Effector memory CD8-positive, alpha-beta T cell (primary cell): ENCODE results near the gene OR13F1.
"Not testable (repeated sequence)": the region's sequence is repeated elsewhere in the genome, so short reads cannot be mapped to it uniquely, and the experiment has no call there.

ENCODE experiments used
- ATAC-seq: fragments of 150-1000 bp; cut with Tn5 transposase; replicated peaks from 2 replicates; pipeline ENCODE4 v1.10.0; 2021; ENCODE audit warnings: mild to moderate bottlenecking, moderate library complexity
- DNase-seq, 3 experiments: peaks; one replicate each; pipeline ENCODE4 v3.0.0; 2021
- H3K27ac Mint-ChIP-seq, 2 donors: one replicate each; pipeline ENCODE4 v1.8.0; 2022; ENCODE audit warnings: mild to moderate bottlenecking in 2 of 2, mixed read lengths in 2 of 2, moderate library complexity in 2 of 2
- H3K27me3 Mint-ChIP-seq, 2 donors: one replicate each; pipeline ENCODE4 v1.8.0; 2022; ENCODE audit warnings: mixed read lengths in 2 of 2
- H3K36me3 Mint-ChIP-seq: one replicate; pipeline ENCODE4 v1.8.0; 2022; ENCODE audit warnings: mild to moderate bottlenecking, moderate library complexity, mixed read lengths; ENCODE audit not compliant: insufficient read depth
- H3K4me1 Mint-ChIP-seq, 2 donors: one replicate each; pipeline ENCODE4 v1.8.0; 2022; ENCODE audit warnings: low read depth in 2 of 2, mixed read lengths in 2 of 2
- H3K4me3 Mint-ChIP-seq, 2 donors: one replicate each; pipeline ENCODE4 v1.8.0; 2022; ENCODE audit warnings: mild to moderate bottlenecking in 2 of 2, mixed read lengths in 2 of 2, moderate library complexity in 2 of 2
- H3K9me3 Mint-ChIP-seq, 2 donors: one replicate each; pipeline ENCODE4 v1.8.0; 2022; ENCODE audit warnings: mixed read lengths in 2 of 2
- total RNA-seq, 9 experiments: gene quantifications; one replicate each; lab custom pipeline; 2026; lab: John Stamatoyannopoulos, UW

OR13F1 gene
- total RNA-seq: 0 reads per million in 9 experiments

GRCh38 chr9:104503963-104504362 lies at the start of gene OR13F1:
Gene OR13F1 (plus strand): TSS chr9:104504263. CDS start chr9:104504263, 0 bp downstream.
- Mint-ChIP-seq H3K27me3 (no peaks in the 10 kb centered on the region), H3K4me1 (no peaks in the 10 kb centered on the region), H3K36me3 (no peaks in the 10 kb centered on the region), H3K4me3 (no peak within 1 kb of the TSS), H3K9me3 (peaks cover 0 to 8% of the 10 kb centered on the region in 2 donors), H3K27ac (no peak within 1 kb of the TSS)
- DNase-seq: no peak
- no peak for ATAC-seq

GRCh38 chr9:104456831-104457230 lies 47.2 kb upstream of the OR13F1 start:
- Mint-ChIP-seq H3K36me3 (no peaks in the 10 kb centered on the region), H3K9me3 (peaks cover 7 to 8% of the 10 kb centered on the region in 2 donors), H3K4me1 (no peaks in the 10 kb centered on the region), H3K4me3 (no peak overlapping the region), H3K27me3 (no peaks in the 10 kb centered on the region), H3K27ac (no peak overlapping the region)
- DNase-seq (no peak), ATAC-seq (no peak)

GRCh38 chr9:104463864-104464263 lies 40.2 kb upstream of the OR13F1 start:
- DNase-seq: no peak
- no peaks in the 10 kb centered on the region for H3K36me3 Mint-ChIP-seq
- ATAC-seq: no peak
- H3K27me3 Mint-ChIP-seq: no peaks in the 10 kb centered on the region
- peaks cover 11 to 20% of the 10 kb centered on the region in 2 donors for H3K9me3 Mint-ChIP-seq
- H3K27ac Mint-ChIP-seq: no peak overlapping the region
- no peaks in the 10 kb centered on the region for H3K4me1 Mint-ChIP-seq
- no peak overlapping the region for H3K4me3 Mint-ChIP-seq

GRCh38 chr9:104468261-104468660 lies 35.8 kb upstream of the OR13F1 start:
- H3K36me3 Mint-ChIP-seq: no peaks in the 10 kb centered on the region
- DNase-seq (no peak), ATAC-seq (no peak)
- no peaks in the 10 kb centered on the region for H3K27me3 Mint-ChIP-seq
- H3K4me1 Mint-ChIP-seq: no peaks in the 10 kb centered on the region
- peaks cover 8 to 21% of the 10 kb centered on the region in 2 donors for H3K9me3 Mint-ChIP-seq
- H3K27ac Mint-ChIP-seq: no peak overlapping the region
- H3K4me3 Mint-ChIP-seq: no peak overlapping the region

- Mint-ChIP-seq H3K4me1 (no peaks in the 10 kb centered on the region), H3K4me3 (no peak overlapping the region), H3K27me3 (no peaks in the 10 kb centered on the region), H3K27ac (no peak overlapping the region), H3K36me3 (no peaks in the 10 kb centered on the region), H3K9me3 (peaks cover 0 to 8% of the 10 kb centered on the region in 2 donors)
- no peak for ATAC-seq
- no peak for DNase-seq
Observed at GRCh38 chr9:104482921-104483570, 21.0 kb upstream of the OR13F1 start.

- ATAC-seq (no peak), DNase-seq (no peak)
- no peaks in the 10 kb centered on the region for H3K4me1 Mint-ChIP-seq
- no peaks in the 10 kb centered on the region for H3K27me3 Mint-ChIP-seq
- no peaks in the 10 kb centered on the region for H3K36me3 Mint-ChIP-seq
- H3K9me3 Mint-ChIP-seq: peaks cover 0 to 8% of the 10 kb centered on the region in 2 donors
- H3K27ac Mint-ChIP-seq: no peak overlapping the region
- no peak overlapping the region for H3K4me3 Mint-ChIP-seq
Observed at GRCh38 chr9:104485014-104485413, 19.0 kb upstream of the OR13F1 start.

GRCh38 chr9:104494808-104495207 lies 9.3 kb upstream of the OR13F1 start:
- ATAC-seq: no peak
- H3K36me3 Mint-ChIP-seq: no peaks in the 10 kb centered on the region
- DNase-seq: no peak
- H3K27ac Mint-ChIP-seq: no peak overlapping the region
- H3K4me3 Mint-ChIP-seq: no peak overlapping the region
- peaks cover 0 to 2% of the 10 kb centered on the region in 2 donors for H3K9me3 Mint-ChIP-seq
- H3K4me1 Mint-ChIP-seq: no peaks in the 10 kb centered on the region
- no peaks in the 10 kb centered on the region for H3K27me3 Mint-ChIP-seq

- ATAC-seq (no peak), DNase-seq (no peak)
- Mint-ChIP-seq H3K27ac (no peak overlapping the region), H3K36me3 (no peaks in the 10 kb centered on the region), H3K4me1 (no peaks in the 10 kb centered on the region), H3K9me3 (peaks cover 0 to 8% of the 10 kb centered on the region in 2 donors), H3K27me3 (no peaks in the 10 kb centered on the region), H3K4me3 (no peak overlapping the region)
Observed at GRCh38 chr9:104503440-104503839, 623 bp upstream of the OR13F1 start.

- Mint-ChIP-seq H3K4me3 (no peak overlapping the region), H3K27me3 (no peaks in the 10 kb centered on the region)
Observed at GRCh38 chr9:104506565-104506964, 2.5 kb downstream of the OR13F1 start.

GRCh38 chr9:104514901-104515300 lies 10.8 kb downstream of the OR13F1 start:
- DNase-seq (no peak), ATAC-seq (no peak)
- H3K4me3 Mint-ChIP-seq: no peak overlapping the region
- H3K4me1 Mint-ChIP-seq: no peaks in the 10 kb centered on the region
- peaks cover 6 to 15% of the 10 kb centered on the region in 2 donors for H3K9me3 Mint-ChIP-seq
- H3K27ac Mint-ChIP-seq: no peak overlapping the region
- H3K27me3 Mint-ChIP-seq: no peaks in the 10 kb centered on the region
- H3K36me3 Mint-ChIP-seq: no peaks in the 10 kb centered on the region

More at GRCh38 chr9:104506565-104506964, 2.5 kb downstream of the OR13F1 start:
- Mint-ChIP-seq H3K4me1 (no peaks in the 10 kb centered on the region), H3K36me3 (no peaks in the 10 kb centered on the region), H3K9me3 (peaks cover 0 to 15% of the 10 kb centered on the region in 2 donors), H3K27ac (no peak overlapping the region)
- ATAC-seq (no peak), DNase-seq (no peak)

- not testable (repeated sequence) for H3K9me3 Mint-ChIP-seq, H3K4me1 Mint-ChIP-seq, H3K36me3 Mint-ChIP-seq, ATAC-seq, DNase-seq, H3K4me3 Mint-ChIP-seq, H3K27ac Mint-ChIP-seq, H3K27me3 Mint-ChIP-seq
Observed at GRCh38 chr9:104520241-104520640, 16.2 kb downstream of the OR13F1 start.

- Mint-ChIP-seq H3K27ac (no peak within 1 kb of the TSS), H3K27me3 (no peaks in the 10 kb centered on the region), H3K9me3 (peaks cover 0 to 4% of the 10 kb centered on the region in 2 donors), H3K4me1 (no peaks in the 10 kb centered on the region), H3K36me3 (no peaks in the 10 kb centered on the region), H3K4me3 (no peak within 1 kb of the TSS)
- no peak for ATAC-seq
- DNase-seq: no peak
Observed at GRCh38 chr9:104527109-104527508, 23.0 kb downstream of the OR13F1 start, which contains the start of gene OR13C4. Gene OR13C4 (minus strand): TSS chr9:104527209. CDS start chr9:104527209, 0 bp downstream.

GRCh38 chr9:104536756-104537155 lies 32.7 kb downstream of the OR13F1 start, which contains the start of gene OR13C3:
Gene OR13C3 (minus strand): TSS chr9:104536856. CDS start chr9:104536723, 133 bp downstream.
- H3K4me1 Mint-ChIP-seq: no peaks in the 10 kb centered on the region
- DNase-seq (no peak), ATAC-seq (no peak)
- no peak within 1 kb of the TSS for H3K4me3 Mint-ChIP-seq
- no peak within 1 kb of the TSS for H3K27ac Mint-ChIP-seq
- H3K36me3 Mint-ChIP-seq: no peaks in the 10 kb centered on the region
- no peaks in the 10 kb centered on the region for H3K27me3 Mint-ChIP-seq
- peaks cover 0 to 5% of the 10 kb centered on the region in 2 donors for H3K9me3 Mint-ChIP-seq

- H3K36me3 Mint-ChIP-seq: no peaks in the 10 kb centered on the region
- ATAC-seq (no peak), DNase-seq (no peak)
- H3K9me3 Mint-ChIP-seq: no peaks in the 10 kb centered on the region
- H3K4me1 Mint-ChIP-seq: no peaks in the 10 kb centered on the region
- H3K27me3 Mint-ChIP-seq: no peaks in the 10 kb centered on the region
- H3K27ac Mint-ChIP-seq: no peak overlapping the region
- no peak overlapping the region for H3K4me3 Mint-ChIP-seq
Observed at GRCh38 chr9:104539275-104539674, 35.2 kb downstream of the OR13F1 start.
